Ishikawa (cell line): ENCODE results near the gene FAM20C.

Source experiments
- EGR1 ChIP-seq: IDR thresholded peaks from 2 replicates; pipeline ENCODE4 v1.6.1; 2012
- EP300 ChIP-seq: IDR thresholded peaks from 2 replicates; pipeline ENCODE4 v1.6.1; 2012; ENCODE audit warnings: borderline replicate concordance
- RAD21 ChIP-seq: IDR thresholded peaks from 2 replicates; pipeline ENCODE4 v1.6.1; 2012; ENCODE audit warnings: low read depth
- TAF1 ChIP-seq: IDR thresholded peaks from 2 replicates; pipeline ENCODE4 v1.6.1; 2012; ENCODE audit warnings: low read depth, mild to moderate bottlenecking
- TEAD4 ChIP-seq: IDR thresholded peaks from 2 replicates; pipeline ENCODE4 v1.6.1; 2012
- YY1 ChIP-seq: IDR thresholded peaks from 2 replicates; pipeline ENCODE4 v1.6.1; 2012; ENCODE audit warnings: low read depth
- TF ChIP-seq, protein P1 (sequence below): IDR thresholded peaks from 2 replicates; pipeline ENCODE4 v1.6.1; 2012

DNA sequence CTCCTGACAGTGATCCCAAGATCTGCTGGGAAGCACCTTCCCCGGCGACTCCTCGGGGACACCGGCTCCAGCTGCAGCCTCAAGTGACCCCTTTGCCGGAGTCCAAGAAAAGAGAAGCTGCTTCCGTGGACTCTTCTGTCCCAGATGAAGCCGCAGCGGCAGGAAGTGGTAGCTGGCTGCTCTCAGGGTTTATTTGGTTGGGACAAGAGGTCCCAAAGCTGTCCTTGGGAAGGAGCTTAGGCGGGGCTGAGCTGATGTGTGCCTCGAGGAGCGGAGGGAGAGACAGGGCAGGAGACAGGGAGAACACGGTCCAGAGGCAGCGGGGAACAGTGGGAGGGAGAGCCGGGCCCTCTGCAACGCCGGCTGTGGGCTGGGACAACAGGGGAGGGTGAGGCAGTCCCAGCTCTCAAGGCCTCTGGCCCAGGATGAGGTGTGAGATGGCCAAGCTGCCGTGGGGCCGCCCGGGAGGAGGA is 13.1 kb upstream of the FAM20C start:
- TF ChIP-seq, protein P1, sequence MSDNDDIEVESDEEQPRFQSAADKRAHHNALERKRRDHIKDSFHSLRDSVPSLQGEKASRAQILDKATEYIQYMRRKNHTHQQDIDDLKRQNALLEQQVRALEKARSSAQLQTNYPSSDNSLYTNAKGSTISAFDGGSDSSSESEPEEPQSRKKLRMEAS: no peak
- no peak for TF ChIP-seq EGR1
- TF ChIP-seq RAD21: no peak
- TF ChIP-seq TEAD4: no peak
- TF ChIP-seq YY1: no peak
- TF ChIP-seq TAF1: no peak
- no peak for TF ChIP-seq EP300
